NCI-H128 (cell line): ENCODE measurements around the gene SGMS1.

ENCODE experiments used
- DNase-seq: peaks from one replicate; lab custom pipeline; 2025; ENCODE audit not compliant: unreplicated experiment; lab: John Stamatoyannopoulos, UW

The SGMS1 gene

GRCh38 chr10:50324046-50324445 is 299.7 kb downstream of the SGMS1 start:
- DNase-seq, result no peak

GRCh38 chr10:50322077-50322476 is 301.7 kb downstream of the SGMS1 start:
- no peak for DNase-seq

GRCh38 chr10:50318129-50318528 is 305.6 kb downstream of the SGMS1 start:
- no peak for DNase-seq

GRCh38 chr10:50316695-50317648 is 306.8 kb downstream of the SGMS1 start:
- no peak for DNase-seq

- DNase-seq, result no peak
These were observed 307.6 kb downstream of the SGMS1 start for GRCh38 chr10:50316174-50316573.

- no peak for DNase-seq
These were observed 308.3 kb downstream of the SGMS1 start for GRCh38 chr10:50315424-50315823.

- DNase-seq, result no peak
These were observed 309.3 kb downstream of the SGMS1 start for GRCh38 chr10:50314169-50315071.

GRCh38 chr10:50312464-50313437 is 311.0 kb downstream of the SGMS1 start:
- no peak for DNase-seq

- no peak for DNase-seq
These were observed 313.1 kb downstream of the SGMS1 start for GRCh38 chr10:50310560-50311174.

GRCh38 chr10:50309342-50309741 is 314.4 kb downstream of the SGMS1 start:
- DNase-seq, result no peak

GRCh38 chr10:50304660-50305059 is 319.1 kb downstream of the SGMS1 start:
- no peak for DNase-seq

- no peak for DNase-seq
These were observed 323.6 kb downstream of the SGMS1 start for GRCh38 chr10:50299948-50300669.

- DNase-seq, result no peak
These were observed 328.4 kb downstream of the SGMS1 start for GRCh38 chr10:50295367-50295766.

GRCh38 chr10:50294582-50294981 is 329.2 kb downstream of the SGMS1 start:
- DNase-seq, result no peak

GRCh38 chr10:50293513-50294313 is 330.0 kb downstream of the SGMS1 start:
- no peak for DNase-seq

- no peak for DNase-seq
These were observed 332.4 kb downstream of the SGMS1 start for GRCh38 chr10:50291261-50291850.

GRCh38 chr10:50289196-50289595 is 334.6 kb downstream of the SGMS1 start:
- no peak for DNase-seq
